GM18951 (cell line): ENCODE data around the gene TIMM23.
"Not testable (repeated sequence)": the region's sequence is repeated elsewhere in the genome, so short reads cannot be mapped to it uniquely, and the experiment has no call there.

ENCODE experiments used
- POLR2A ChIP-seq: IDR thresholded peaks from 4 replicates; pipeline ENCODE4 v1.6.1; 2011; ENCODE audit warnings: mild to moderate bottlenecking; ENCODE audit not compliant: insufficient read length, insufficient read depth; ENCODE audit errors: extremely low read depth
- in situ Hi-C: fragments of 300-500 bp; cut with MboI; formaldehyde crosslinking; loops from one replicate; pipeline ENCODE4 v1.12.0; 2022; ENCODE audit warnings: low sequenced_read_pairs, mixed read lengths, inconsistent platforms; ENCODE audit not compliant: unreplicated experiment

The TIMM23 gene

DNA sequence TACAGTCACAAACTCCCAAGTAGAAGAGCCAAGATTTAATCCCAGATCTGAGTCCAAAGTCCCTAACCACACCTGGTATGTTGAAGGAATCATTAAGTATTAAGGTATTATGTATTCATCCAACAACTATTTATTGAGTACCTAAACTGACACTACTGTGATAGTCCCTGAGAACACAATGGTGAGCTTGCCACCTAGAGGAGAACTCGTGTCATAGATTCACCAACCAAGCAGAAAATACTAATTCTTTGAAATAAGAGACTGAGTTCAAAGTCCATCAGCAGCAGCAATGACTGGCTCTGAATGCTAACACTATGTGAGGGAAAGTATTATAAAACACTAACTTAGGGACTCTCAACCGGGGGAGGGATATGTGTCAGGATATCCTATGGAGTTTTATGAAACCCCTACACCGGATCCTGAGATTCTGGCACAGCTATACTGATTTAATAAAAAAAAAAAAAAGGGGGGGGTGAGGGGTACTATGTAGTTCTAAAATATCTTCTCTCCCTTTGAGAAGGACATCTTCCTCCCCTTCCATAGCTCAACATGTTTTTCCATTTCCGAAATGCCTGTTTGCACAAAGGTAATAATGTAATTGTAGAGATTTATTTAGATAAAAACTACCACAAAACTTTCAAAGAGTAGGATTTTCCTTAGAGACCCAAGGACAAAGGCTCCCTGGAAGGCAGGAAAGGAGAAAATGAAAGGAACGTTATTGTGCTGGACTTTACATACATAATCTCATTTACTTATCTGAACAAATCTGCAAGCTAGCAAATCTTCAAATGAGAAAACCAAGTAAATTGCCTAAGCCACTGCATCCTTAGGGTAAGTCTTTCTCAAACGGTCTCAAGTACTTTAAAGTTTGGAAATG lies 56.5 kb downstream of the TIMM23 start:
- in situ Hi-C loops: no loop called here
- no peak for TF ChIP-seq POLR2A

DNA sequence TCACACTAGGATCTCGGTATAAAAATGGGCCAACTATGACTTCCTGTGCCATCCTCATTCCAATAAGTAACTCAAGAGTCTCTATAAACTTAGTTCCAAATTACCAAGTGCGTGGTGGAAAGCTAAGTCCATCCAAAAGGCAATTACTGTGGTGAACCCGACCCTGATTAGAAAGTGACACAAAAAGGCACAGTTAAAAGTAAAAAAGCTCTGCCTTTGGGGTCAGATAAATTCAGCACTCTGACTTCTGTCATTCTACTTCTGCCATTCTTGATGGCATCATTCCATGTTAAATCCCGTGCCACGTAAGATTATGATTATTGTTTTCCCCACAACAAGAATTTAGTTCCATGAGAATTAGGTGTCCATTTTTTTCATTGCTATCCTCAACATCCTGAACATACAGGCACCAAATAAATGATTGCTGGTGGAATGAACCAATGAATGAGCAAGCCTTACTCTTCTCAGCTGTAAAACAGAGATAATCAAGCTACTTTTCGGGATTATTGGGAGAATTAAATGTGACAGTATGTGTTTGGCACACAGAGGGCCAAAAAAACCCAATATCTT lies 57.3 kb downstream of the TIMM23 start:
- in situ Hi-C loops: no loop called here
- TF ChIP-seq POLR2A: no peak

GRCh38 chr10:46030091-46030937 lies 58.0 kb downstream of the TIMM23 start, which contains the start of gene NCOA4:
TSS of gene NCOA4 (minus strand) at chr10:46030623. CDS start at chr10:46016680, 13,943 bp downstream.
- in situ Hi-C loops: no loop called here
- peak; percentile 95 for TF ChIP-seq POLR2A

DNA sequence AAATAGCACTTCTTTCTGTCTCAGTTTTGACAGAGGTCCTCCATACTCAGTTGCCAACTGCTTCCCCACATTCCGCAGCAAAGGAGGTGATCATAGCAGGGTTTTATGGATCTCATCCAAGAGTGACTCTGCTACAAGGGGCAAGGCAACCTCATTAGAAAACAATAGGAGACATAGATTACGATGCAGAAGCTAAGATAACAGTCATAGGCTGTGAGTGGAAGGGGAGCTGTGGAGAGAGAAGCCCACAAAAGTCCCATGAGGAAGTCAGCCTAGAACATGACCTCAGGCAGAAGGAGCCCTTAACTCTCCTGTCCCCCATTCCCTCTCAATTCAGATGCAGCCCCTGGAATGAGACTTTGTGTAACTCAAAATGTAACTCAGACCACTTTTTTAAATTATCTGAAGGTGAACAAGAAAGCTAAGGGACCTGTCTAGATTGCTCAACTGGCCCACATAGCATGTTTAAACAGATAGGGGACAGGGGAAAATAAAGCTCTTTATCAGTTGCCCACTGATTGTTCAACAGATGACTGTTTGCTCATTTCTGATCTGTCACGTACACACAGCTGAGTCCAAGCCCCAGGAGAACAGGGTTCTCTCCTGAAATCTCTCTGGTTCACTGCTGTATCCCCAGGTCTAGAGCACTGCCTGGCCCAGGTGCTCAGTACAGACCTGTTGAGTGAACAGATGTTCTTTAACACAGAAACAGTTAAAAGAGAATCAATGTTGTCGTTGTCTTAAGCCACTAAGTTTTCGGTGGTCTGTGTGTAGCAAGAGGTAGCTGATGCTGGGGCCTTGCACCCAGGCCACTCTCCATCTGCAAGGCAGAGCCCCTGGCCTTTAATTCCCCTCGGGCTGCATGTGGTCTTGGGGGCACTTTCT lies 59.6 kb downstream of the TIMM23 start:
- no peak for TF ChIP-seq POLR2A
- in situ Hi-C loops: no loop called here

DNA sequence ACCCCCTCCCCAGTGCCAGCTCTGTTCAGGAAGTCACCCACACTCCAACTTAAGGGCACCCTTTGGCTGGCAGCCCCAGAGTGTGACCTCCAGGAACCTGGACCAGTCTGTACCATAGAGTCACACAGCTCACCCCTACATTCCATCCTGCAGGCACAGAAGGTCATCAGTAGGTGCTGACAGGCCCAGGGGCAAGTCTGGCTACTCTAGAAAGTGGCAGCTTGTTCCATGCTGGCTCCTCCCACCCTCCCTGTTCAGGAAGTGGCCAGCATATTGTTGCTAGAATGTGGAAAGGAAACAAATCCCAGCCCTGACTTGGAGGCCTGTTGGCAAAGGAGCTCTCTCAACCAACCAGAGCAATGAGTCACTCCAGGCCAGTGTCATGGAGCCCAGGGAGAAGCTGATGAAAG lies 61.3 kb downstream of the TIMM23 start:
- TF ChIP-seq POLR2A: no peak
- in situ Hi-C loops: no loop called here

DNA sequence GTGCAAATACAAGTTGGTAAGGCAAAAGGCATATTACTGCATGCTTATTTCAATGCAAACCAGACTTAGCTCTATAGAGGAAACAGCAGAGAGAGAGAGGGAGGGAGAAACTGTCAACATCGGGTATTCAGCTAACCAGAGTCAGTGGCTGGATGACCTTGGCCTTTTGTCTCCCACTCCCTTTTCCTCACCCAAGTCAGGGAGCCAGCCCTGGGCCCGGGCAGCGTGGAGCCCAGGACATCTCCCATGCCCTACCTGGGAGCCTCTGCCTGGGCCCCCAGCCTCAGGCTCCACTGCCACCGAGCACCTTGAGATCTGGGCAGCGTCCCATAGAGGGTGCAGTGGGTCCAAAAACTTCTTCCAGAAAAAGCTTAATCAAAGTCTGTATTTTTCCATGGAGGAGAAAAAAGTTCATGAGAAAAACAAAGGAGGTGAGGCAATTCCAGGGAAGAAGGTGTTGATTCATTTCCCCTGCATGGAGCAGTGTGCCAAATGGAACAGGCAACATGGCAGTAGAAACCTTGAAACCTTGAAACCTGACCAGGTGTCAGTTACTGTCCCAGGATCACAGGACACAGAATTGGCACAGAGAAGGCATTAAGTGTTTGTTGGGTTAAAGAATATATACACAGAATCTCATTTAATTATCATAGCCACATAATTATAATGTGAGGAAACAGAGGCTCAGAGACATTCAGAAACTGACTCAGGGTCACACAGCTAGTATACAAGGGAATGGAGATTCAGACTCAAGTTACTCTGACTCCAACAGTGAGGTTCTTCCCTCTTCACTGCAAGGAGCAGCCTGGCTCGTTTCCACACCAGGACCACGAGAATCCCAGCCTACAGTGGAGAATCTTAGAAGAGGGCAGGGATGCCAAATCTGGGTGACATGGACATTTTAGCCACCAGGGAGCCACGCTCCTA lies 63.9 kb downstream of the TIMM23 start:
- TF ChIP-seq POLR2A: no peak
- in situ Hi-C loops: no loop called here

DNA sequence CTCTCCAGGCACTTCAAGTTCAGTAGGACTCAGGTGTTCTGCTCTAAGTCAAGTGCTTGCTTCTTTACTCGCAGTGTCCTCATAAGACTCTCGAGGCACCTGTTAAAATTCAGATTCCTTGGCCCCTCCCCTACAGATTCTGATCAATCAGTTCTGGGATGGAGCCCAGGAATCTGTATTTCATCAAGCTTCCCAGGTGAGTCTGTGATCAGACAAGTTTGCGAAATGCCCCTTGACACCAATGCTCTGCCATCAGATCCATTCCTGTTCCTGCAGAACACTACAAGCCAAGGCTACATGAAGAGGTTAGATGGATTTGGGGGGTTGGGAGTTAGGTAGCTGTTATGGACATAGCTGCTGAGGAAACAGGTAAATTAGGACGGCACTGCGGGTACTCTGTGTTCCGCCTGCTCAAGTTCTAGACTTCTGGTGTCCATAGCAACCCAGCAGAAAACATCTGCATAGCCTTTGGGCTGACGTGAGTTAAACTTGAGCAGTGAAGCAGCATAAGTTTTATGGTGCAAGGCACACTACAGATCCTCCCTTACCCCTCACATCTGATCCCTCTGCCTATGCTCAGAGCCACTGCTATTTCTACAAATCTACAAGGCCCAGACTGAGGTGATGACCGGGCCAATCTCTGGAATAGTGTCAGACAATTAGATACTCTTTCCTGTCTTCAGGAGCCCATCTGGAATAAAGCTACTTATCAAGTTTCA lies 65.0 kb downstream of the TIMM23 start:
- in situ Hi-C loops: no loop called here

DNA sequence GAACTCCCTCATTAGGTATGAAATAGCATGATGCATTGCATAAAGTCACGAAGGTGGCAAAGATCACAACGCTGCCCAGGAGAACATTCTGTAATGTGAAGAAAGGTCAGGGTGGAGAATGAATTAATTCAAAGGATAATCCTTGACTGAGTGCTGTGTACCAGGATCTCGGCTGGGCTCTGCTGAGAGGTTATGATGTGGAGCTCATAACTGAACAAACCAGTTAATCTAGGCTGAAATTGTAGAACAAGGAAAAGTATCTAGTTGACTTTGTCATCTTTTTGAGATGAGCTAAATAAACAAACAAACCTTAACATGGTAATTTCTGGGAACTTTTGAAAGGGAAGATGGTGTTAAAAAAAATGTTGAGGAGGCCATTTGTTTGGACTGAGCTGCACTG lies 67.7 kb downstream of the TIMM23 start:
- in situ Hi-C loops: no loop called here

More for the DNA sequence above, 65.0 kb downstream of the TIMM23 start:
- TF ChIP-seq POLR2A: no peak

DNA sequence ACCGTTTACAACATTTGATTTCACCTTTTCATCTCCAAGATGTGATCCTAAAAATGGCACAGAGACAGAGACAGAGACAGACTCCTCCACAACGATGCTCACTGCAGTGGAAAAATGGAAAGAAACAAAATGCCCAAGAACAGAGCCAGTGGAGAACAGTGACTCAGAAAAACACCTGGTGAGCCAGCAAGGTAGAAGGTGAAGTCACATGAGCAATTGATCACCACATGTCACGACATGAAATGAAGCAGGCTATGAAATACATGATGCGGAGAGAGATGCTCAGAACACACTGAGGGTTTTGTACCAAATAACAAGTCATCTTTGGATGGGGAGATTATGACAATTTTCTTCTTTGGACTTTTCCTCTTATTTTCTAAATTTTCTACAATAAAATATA lies 70.2 kb downstream of the TIMM23 start:
- in situ Hi-C loops: no loop called here
- TF ChIP-seq POLR2A: no peak

More for the DNA sequence above, 67.7 kb downstream of the TIMM23 start:
- no peak for TF ChIP-seq POLR2A

- no peak for TF ChIP-seq POLR2A
- in situ Hi-C loops: no loop called here
These were observed 74.0 kb downstream of the TIMM23 start, which contains the start of gene MSMB for GRCh38 chr10:46046261-46046660. TSS of gene MSMB (minus strand) at chr10:46046269. CDS start at chr10:46046237, 32 bp downstream.

DNA sequence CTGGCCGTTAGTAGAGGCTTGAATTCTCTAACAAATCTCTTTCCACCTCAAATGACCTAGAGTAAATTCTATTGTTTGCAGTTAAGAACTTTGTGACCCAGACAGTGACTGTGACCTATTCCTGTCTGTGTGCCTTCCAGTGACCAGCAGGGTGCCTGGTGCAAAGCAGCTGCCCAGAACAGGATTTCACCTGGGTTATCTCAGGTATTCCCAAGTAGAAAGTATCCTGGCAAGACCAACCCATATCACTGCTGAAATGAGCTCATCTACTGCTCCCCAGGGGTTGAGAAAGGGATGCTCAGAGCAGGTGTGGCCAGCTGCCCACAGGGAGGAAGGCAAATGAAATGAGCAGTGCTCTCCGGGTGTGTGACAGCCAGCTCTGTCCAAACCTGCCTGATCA lies 75.9 kb downstream of the TIMM23 start:
- in situ Hi-C loops: no loop called here
- TF ChIP-seq POLR2A: no peak

DNA sequence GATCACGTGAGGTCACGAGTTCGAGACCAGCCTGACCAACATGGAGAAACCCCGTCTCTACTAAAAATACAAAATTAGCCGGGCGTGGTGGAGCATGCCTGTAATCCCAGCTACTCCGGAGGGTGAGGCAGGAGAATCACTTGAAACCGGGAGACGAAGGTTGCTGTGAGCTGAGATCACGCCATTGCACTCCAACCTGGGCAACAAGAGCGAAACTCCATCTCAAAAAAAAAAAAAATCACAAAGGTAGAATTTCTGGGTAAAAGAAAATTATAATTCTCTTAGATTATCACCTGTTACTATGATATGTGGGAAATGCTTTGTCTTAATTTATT lies 77.2 kb downstream of the TIMM23 start:
- in situ Hi-C loops: not testable (repeated sequence)
